ENCODE data around the gene TTLL11. TPM values are rescaled to one million over a fixed set of nuclear protein-coding genes. Genes with fewer than 3 reads are reported as not detected.

TTLL11 gene
- total and polyA plus RNA-seq, 2 experiments from 2014 or later = 5.5 to 7.6 TPM

DNA sequence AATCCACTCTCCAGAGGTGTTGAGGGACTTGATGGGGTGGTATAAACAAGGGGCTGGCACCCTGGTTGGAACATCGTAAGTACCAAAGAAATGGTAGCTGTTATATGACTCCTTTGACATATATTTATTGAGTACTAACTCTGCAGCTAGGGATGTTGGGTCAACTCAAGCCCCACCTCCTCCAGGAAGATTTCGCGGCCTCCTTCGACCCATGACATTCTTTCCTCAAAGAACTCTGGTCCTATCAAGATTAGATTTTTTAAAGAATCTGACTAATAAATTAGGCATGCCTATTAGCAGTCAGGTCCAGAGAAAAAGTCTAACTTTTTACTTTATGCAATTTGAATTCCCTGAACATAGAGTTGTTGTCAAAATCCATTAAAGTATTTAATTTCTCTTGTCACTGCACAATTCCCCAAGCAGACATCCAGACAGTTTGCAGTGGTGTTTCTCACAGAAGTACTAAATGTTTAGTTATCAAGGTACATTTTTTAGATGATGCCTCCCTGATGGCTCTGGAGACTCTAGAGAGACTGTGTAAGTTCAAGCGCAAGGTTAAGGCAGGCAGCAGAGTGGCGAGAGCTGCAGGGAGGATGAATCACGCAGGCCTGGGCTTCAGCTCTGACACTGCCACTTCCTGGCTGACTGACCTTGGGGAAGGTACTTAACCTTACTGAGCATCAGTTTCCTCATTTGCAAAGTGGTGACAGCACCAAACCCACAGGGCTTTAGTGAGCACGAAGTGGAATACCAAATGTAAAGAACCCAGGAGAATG lies 209.6 kb downstream of the TTLL11 start:
- peaks cover 5% of the 10 kb centered on the region for H3K4me1 ChIP-seq (ENCODE audit: insufficient read depth)
- no peak overlapping the region for H3K4me3 ChIP-seq
- H2AFZ ChIP-seq = no peak overlapping the region
- no peak for DNase-seq (ENCODE audit: low spot score)
- no peak overlapping the region for H3K4me2 ChIP-seq
- H3K36me3 ChIP-seq (replicated peaks; ENCODE audit: insufficient read depth, low read depth) = no peaks in the 10 kb centered on the region
- TF ChIP-seq EZH2phosphoT487 (IDR thresholded peaks at IDR 0.05; ENCODE audit: low read depth, severe bottlenecking, unreplicated experiment) = no peak
- H3K79me2 ChIP-seq = no peaks in the 10 kb centered on the region
- 66% methylated on average over 8 of the region's 8 CpGs for WGBS (ENCODE audit: low lambda C conversion rate, missing lambda C conversion rate)
- H3K27ac ChIP-seq = no peak overlapping the region
- no peaks in the 10 kb centered on the region for H4K20me1 ChIP-seq (ENCODE audit: insufficient read depth, poor library complexity, severe bottlenecking)
- no peaks in the 10 kb centered on the region for H3K9me3 ChIP-seq (ENCODE audit: low read depth)
- H3K27me3 ChIP-seq = peaks cover 22% of the 10 kb centered on the region
- H3K9me2 ChIP-seq (replicated peaks; ENCODE audit: insufficient read depth) = no peaks in the 10 kb centered on the region

DNA sequence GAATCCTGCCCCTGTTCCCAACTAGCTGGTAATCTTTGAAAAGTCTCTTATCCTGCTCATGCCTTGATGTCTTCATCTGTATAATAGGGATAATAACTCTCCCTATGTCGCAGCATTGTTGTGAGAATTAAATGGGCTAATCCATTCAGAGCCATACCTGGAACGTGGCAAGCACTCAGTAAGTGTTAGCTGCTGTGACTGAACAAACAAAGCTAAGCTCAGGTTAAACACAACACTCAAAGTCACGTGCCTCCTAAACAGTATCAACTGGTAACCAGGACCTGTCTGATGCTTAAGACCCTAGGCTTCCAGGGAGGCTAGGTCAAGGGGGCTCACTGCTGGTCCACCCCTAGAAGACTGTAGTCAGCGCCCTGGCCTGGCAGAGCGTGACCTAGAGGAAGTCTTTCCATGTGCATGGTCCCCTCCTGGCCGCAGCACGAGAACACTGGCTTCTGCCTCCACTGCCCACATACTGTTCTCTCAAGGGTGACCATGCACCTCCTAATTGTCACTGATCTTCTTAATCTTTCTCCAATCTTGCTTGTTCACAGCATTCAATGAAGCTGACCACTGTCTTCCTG lies 211.1 kb downstream of the TTLL11 start:
- H3K27ac ChIP-seq = no peak overlapping the region
- H3K4me3 ChIP-seq = no peak overlapping the region
- DNase-seq (ENCODE audit: low spot score) = no peak
- no peaks in the 10 kb centered on the region for H3K9me3 ChIP-seq (ENCODE audit: low read depth)
- H4K20me1 ChIP-seq (ENCODE audit: insufficient read depth, poor library complexity, severe bottlenecking) = no peaks in the 10 kb centered on the region
- WGBS (ENCODE audit: low lambda C conversion rate, missing lambda C conversion rate) = 73% methylated on average over 7 of the region's 7 CpGs
- peaks cover 22% of the 10 kb centered on the region for H3K27me3 ChIP-seq
- H3K4me1 ChIP-seq (ENCODE audit: insufficient read depth) = peaks cover 5% of the 10 kb centered on the region
- TF ChIP-seq EZH2phosphoT487 (IDR thresholded peaks at IDR 0.05; ENCODE audit: low read depth, severe bottlenecking, unreplicated experiment) (no peak), EZH2 (IDR thresholded peaks at IDR 0.05; ENCODE audit: borderline replicate concordance) (no peak)
- TF ChIP-seq, protein P1, sequence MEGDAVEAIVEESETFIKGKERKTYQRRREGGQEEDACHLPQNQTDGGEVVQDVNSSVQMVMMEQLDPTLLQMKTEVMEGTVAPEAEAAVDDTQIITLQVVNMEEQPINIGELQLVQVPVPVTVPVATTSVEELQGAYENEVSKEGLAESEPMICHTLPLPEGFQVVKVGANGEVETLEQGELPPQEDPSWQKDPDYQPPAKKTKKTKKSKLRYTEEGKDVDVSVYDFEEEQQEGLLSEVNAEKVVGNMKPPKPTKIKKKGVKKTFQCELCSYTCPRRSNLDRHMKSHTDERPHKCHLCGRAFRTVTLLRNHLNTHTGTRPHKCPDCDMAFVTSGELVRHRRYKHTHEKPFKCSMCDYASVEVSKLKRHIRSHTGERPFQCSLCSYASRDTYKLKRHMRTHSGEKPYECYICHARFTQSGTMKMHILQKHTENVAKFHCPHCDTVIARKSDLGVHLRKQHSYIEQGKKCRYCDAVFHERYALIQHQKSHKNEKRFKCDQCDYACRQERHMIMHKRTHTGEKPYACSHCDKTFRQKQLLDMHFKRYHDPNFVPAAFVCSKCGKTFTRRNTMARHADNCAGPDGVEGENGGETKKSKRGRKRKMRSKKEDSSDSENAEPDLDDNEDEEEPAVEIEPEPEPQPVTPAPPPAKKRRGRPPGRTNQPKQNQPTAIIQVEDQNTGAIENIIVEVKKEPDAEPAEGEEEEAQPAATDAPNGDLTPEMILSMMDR (IDR thresholded peaks at IDR 0.05; ENCODE audit: poor library complexity) = no peak
- H3K4me2 ChIP-seq = no peak overlapping the region
- H2AFZ ChIP-seq = no peak overlapping the region
- H3K9me2 ChIP-seq (replicated peaks; ENCODE audit: insufficient read depth) = no peaks in the 10 kb centered on the region
- no peaks in the 10 kb centered on the region for H3K36me3 ChIP-seq (replicated peaks; ENCODE audit: insufficient read depth, low read depth)
- no peaks in the 10 kb centered on the region for H3K79me2 ChIP-seq

DNA sequence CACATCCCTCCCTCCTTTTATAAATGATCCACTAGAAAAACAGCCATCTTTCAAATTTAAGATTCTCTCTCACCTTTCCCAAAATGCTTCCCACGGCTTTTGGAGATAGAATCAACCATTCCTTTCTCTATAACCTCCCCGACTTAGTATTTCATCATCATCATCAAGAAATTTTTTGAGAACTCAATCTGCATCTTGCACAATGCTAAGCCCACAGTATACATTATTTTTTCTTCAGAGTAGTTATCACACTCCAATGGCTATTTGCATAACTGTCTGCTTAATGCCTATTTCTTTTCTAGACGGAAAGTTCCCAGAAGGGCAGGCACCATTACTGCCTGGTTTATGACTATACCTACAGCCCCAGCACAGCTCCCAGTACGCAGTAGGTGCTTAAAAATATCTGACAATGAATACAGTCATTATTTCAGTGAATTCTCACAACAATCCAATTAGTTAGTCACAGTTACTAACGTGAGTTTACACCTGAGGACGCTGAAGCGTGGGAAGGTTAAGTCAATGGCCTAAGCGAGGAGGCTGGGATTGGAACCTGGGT lies 212.7 kb downstream of the TTLL11 start:
- TF ChIP-seq, protein P1 (IDR thresholded peaks at IDR 0.05; ENCODE audit: poor library complexity) = no peak
- TF ChIP-seq EZH2phosphoT487 (IDR thresholded peaks at IDR 0.05; ENCODE audit: low read depth, severe bottlenecking, unreplicated experiment) = no peak
- TF ChIP-seq EZH2 (IDR thresholded peaks at IDR 0.05; ENCODE audit: borderline replicate concordance) = no peak
- 78% methylated on average over 8 of the region's 8 CpGs for WGBS (ENCODE audit: low lambda C conversion rate, missing lambda C conversion rate)

DNA sequence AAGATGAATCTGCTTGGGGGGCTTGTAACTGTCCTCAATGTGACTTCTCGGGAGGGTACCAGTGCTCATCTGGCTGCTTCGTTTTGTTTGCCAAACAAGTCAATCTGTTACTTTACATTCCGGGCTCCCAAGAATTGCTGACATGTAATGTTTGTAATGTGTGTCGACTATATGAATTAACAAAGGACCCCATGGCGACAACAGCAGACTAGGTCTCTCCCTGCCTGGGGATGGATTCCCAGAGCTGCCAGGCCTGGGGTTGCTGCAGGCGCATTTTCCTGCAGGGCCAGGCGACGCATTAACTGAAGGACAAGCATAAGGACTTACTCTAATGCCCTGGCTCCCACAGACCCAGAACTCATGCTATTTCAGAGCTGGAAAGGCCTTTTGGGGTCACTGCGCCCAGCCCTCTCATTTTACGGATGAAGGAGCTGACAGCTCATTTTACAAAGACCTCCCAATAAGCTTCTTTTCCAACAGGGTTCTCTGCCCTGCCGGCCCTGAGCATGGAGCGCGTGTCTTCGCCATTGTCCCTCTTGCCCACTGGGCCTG lies 214.8 kb downstream of the TTLL11 start:
- Histone ChIP-seq H3K4me2 (no peak overlapping the region), H4K20me1 (ENCODE audit: insufficient read depth, poor library complexity, severe bottlenecking) (no peaks in the 10 kb centered on the region), H2AFZ (no peak overlapping the region), H3K9me3 (ENCODE audit: low read depth) (no peaks in the 10 kb centered on the region), H3K4me3 (no peak overlapping the region), H3K4me1 (ENCODE audit: insufficient read depth) (no peaks in the 10 kb centered on the region), H3K27me3 (peaks cover 11% of the 10 kb centered on the region), H3K36me3 (replicated peaks; ENCODE audit: insufficient read depth, low read depth) (no peaks in the 10 kb centered on the region), H3K79me2 (no peaks in the 10 kb centered on the region), H3K27ac (no peak overlapping the region), H3K9me2 (replicated peaks; ENCODE audit: insufficient read depth) (no peaks in the 10 kb centered on the region)
- TF ChIP-seq EZH2 (IDR thresholded peaks at IDR 0.05; ENCODE audit: borderline replicate concordance) = no peak
- TF ChIP-seq, protein P1 (IDR thresholded peaks at IDR 0.05; ENCODE audit: poor library complexity) = no peak
- TF ChIP-seq EZH2phosphoT487 (IDR thresholded peaks at IDR 0.05; ENCODE audit: low read depth, severe bottlenecking, unreplicated experiment) = no peak
- DNase-seq (ENCODE audit: low spot score) = no peak
- WGBS (ENCODE audit: low lambda C conversion rate, missing lambda C conversion rate) = 82% methylated on average over 14 of the region's 14 CpGs

More for the DNA sequence above, 212.7 kb downstream of the TTLL11 start:
- Histone ChIP-seq H2AFZ (no peak overlapping the region), H3K9me3 (ENCODE audit: low read depth) (no peaks in the 10 kb centered on the region), H3K9me2 (replicated peaks; ENCODE audit: insufficient read depth) (no peaks in the 10 kb centered on the region), H3K4me2 (no peak overlapping the region), H3K27me3 (peaks cover 22% of the 10 kb centered on the region), H3K36me3 (replicated peaks; ENCODE audit: insufficient read depth, low read depth) (no peaks in the 10 kb centered on the region), H3K27ac (no peak overlapping the region), H3K4me3 (no peak overlapping the region), H3K4me1 (ENCODE audit: insufficient read depth) (peaks cover 5% of the 10 kb centered on the region), H3K79me2 (no peaks in the 10 kb centered on the region), H4K20me1 (ENCODE audit: insufficient read depth, poor library complexity, severe bottlenecking) (no peaks in the 10 kb centered on the region)
- no peak for DNase-seq (ENCODE audit: low spot score)

Measured in hepatocyte (in vitro differentiated cells).